HepG2 (cell line): ENCODE results near the gene PLOD3. TPM values are rescaled to one million over a fixed set of nuclear protein-coding genes. Genes with fewer than 3 reads are reported as not detected.

Source experiments
- ATAC-seq: fragments of 200-7000 bp; cut with Tn5 transposase; 3 replicates; pipeline ENCODE4 v1.9.1; 2020; ENCODE audit warnings: mild to moderate bottlenecking, moderate library complexity
- BruUV-seq: library from RNA; stranded (reverse); fragments of 400-500 nt; replicated peaks from 2 replicates; lab custom pipeline; 2021; lab: Mats Ljungman, UMichigan
- CTCF ChIA-PET: fragments of 300-600 bp; formaldehyde crosslinking; extraction: SDS; loops from one replicate; lab custom pipeline; 2021; ENCODE audit warnings: low total read pairs, inconsistent platforms, low intra/inter-chr PET ratio; lab: Yijun Ruan, JAX
- POLR2A ChIA-PET: fragments of 350-600 bp; sonication (Branson Sonifier 250); formaldehyde crosslinking; loops from one replicate; lab custom pipeline; 2020; ENCODE audit warnings: antibody characterized with exemption, inconsistent platforms; lab: Yijun Ruan, JAX
- DNase-seq: peaks from one replicate; pipeline ENCODE4 v3.0.0-alpha.2; 2015; ENCODE audit warnings: low spot score
- FAIRE-seq: peaks from 3 replicates; lab custom pipeline; 2011; peaks lifted over from hg19 to GRCh38; lab: Jason Lieb, UNC
- H2AFZ ChIP-seq: one replicate; pipeline ENCODE4 v1.6.1; 2011; ENCODE audit warnings: low read length, inconsistent platforms
- H3K27ac ChIP-seq: fragments of 300-600 bp; 3 replicates; pipeline ENCODE4 v1.8.0; 2011; ENCODE audit warnings: mixed run types, mild to moderate bottlenecking, mixed read lengths, low read length, inconsistent platforms; ENCODE audit not compliant: insufficient read depth; ENCODE audit errors: extremely low read length
- H3K27me3 ChIP-seq, 2 experiments: fragments of 200-600 bp in 1 of 2; 2 replicates in 1 of 2; 3 replicates in 1 of 2; pipeline versions ENCODE4 v1.6.0 to v1.8.0; 2011; ENCODE audit warnings: low read length in 2 of 2, mild to moderate bottlenecking in 2 of 2, moderate library complexity in 2 of 2, inconsistent platforms in 1 of 2; ENCODE audit not compliant: insufficient read depth in 2 of 2, control insufficient read depth in 1 of 2
- H3K36me3 ChIP-seq, 2 experiments: fragments of 200-600 bp in 1 of 2; replicated peaks in 1 of 2; 2 replicates in 1 of 2; 3 replicates in 1 of 2; pipeline versions ENCODE4 v1.5.1 to v1.8.0; 2011; ENCODE audit warnings: low read length in 2 of 2, inconsistent platforms in 1 of 2; ENCODE audit not compliant: insufficient read depth in 2 of 2, control insufficient read depth in 1 of 2
- H3K4me1 ChIP-seq: 2 replicates; pipeline ENCODE4 v1.5.1; 2012; ENCODE audit warnings: low read length, inconsistent platforms; ENCODE audit not compliant: insufficient read depth
- H3K4me2 ChIP-seq: 2 replicates; pipeline ENCODE4 v1.6.0; 2011; ENCODE audit warnings: low read depth, low read length, inconsistent platforms
- H3K4me3 ChIP-seq, 3 experiments: fragments of 200-600 bp in 1 of 3; sonication (generic), shearing (Covaris generic) in 1 of 3; replicated peaks in 1 of 3; 2 replicates each; pipeline ENCODE4 v1.5.1; 2011 to 2016; ENCODE audit warnings: low read length in 3 of 3, inconsistent platforms in 2 of 3, low read depth in 2 of 3, mild to moderate bottlenecking in 2 of 3, control low read depth in 1 of 3, mixed read lengths in 1 of 3; ENCODE audit not compliant: insufficient read depth in 1 of 3
- H3K79me2 ChIP-seq: one replicate; pipeline ENCODE4 v1.6.1; 2011; ENCODE audit warnings: low read length, inconsistent platforms; ENCODE audit not compliant: insufficient read depth
- H3K9ac ChIP-seq: 2 replicates; pipeline ENCODE4 v1.6.0; 2011; ENCODE audit warnings: mild to moderate bottlenecking, low read depth, low read length, inconsistent platforms; ENCODE audit not compliant: insufficient read depth
- H3K9me3 ChIP-seq: 2 replicates; pipeline ENCODE4 v1.5.1; 2012; ENCODE audit warnings: mild to moderate bottlenecking, low read length
- H4K20me1 ChIP-seq: 2 replicates; pipeline ENCODE4 v1.6.0; 2011; ENCODE audit warnings: inconsistent platforms, mild to moderate bottlenecking, low read length, moderate library complexity; ENCODE audit not compliant: insufficient read depth
- CREM ChIP-seq, 2 experiments: sonication (generic) in 1 of 2; formaldehyde crosslinking in 1 of 2; IDR thresholded peaks; 2 replicates each; pipeline versions ENCODE4 v1.4.0 to v1.6.1; 2016 to 2020; ENCODE audit warnings: antibody characterized with exemption in 1 of 2, mild to moderate bottlenecking in 1 of 2, missing genetic modification reagents in 1 of 2
- MIER2 ChIP-seq: IDR thresholded peaks from 2 replicates; pipeline ENCODE4 v1.6.1; 2016; ENCODE audit warnings: missing biosample characterization, missing genetic modification reagents
- POLR2A ChIP-seq, 2 experiments: IDR thresholded peaks; 2 replicates each; pipeline ENCODE4 v1.6.1; 2011; ENCODE audit warnings: low read depth in 2 of 2, low read length in 2 of 2, mild to moderate bottlenecking in 1 of 2, moderate library complexity in 1 of 2; ENCODE audit not compliant: insufficient read depth in 1 of 2
- RAD21 ChIP-seq: fragments of 450-650 bp; formaldehyde crosslinking; IDR thresholded peaks from 2 replicates; pipeline ENCODE4 v1.5.0; 2020; ENCODE audit warnings: mild to moderate bottlenecking
- STAG1 ChIP-seq: sonication (generic); formaldehyde crosslinking; IDR thresholded peaks from 2 replicates; pipeline ENCODE4 v1.4.0; 2020; ENCODE audit warnings: missing genetic modification reagents
- TAF15 ChIP-seq: fragments of 200-400 bp; formaldehyde crosslinking; IDR thresholded peaks from one replicate; pipeline ENCODE4 v1.6.1; 2018; ENCODE audit warnings: mild to moderate bottlenecking, low read depth, low read length; ENCODE audit not compliant: poor library complexity, severe bottlenecking
- TOE1 ChIP-seq: sonication (generic); formaldehyde crosslinking; IDR thresholded peaks from 2 replicates; pipeline ENCODE4 v1.4.0; 2020; ENCODE audit warnings: mild to moderate bottlenecking, missing genetic modification reagents
- ZBTB25 ChIP-seq: IDR thresholded peaks from 2 replicates; pipeline ENCODE4 v1.6.1; 2018; ENCODE audit warnings: missing genetic modification reagents
- ZBTB33 ChIP-seq: sonication (generic); formaldehyde crosslinking; IDR thresholded peaks from 2 replicates; pipeline ENCODE4 v1.4.0; 2020; ENCODE audit warnings: missing genetic modification reagents
- ZNF121 ChIP-seq: sonication (generic); formaldehyde crosslinking; IDR thresholded peaks from 2 replicates; pipeline ENCODE4 v1.5.0; 2020; ENCODE audit warnings: mild to moderate bottlenecking, missing genetic modification reagents
- ZNF263 ChIP-seq: sonication (generic); formaldehyde crosslinking; IDR thresholded peaks from 2 replicates; pipeline ENCODE4 v1.4.0; 2020; ENCODE audit warnings: missing genetic modification reagents
- ZNF770 ChIP-seq: sonication (generic); formaldehyde crosslinking; IDR thresholded peaks from 2 replicates; pipeline ENCODE4 v1.5.0; 2020; ENCODE audit warnings: mild to moderate bottlenecking, missing genetic modification reagents
- ZNF891 ChIP-seq: sonication (generic); formaldehyde crosslinking; IDR thresholded peaks from 2 replicates; pipeline ENCODE4 v1.5.0; 2020; ENCODE audit warnings: mild to moderate bottlenecking, missing genetic modification reagents
- WGBS: methylation state at CpG from one replicate; pipeline ENCODE4 v1.1.6; 2017; ENCODE audit warnings: low lambda C conversion rate; 5-methylcytosine and 5-hydroxymethylcytosine counted together
- in situ Hi-C: cut with HindIII; loops from 2 replicates; pipeline ENCODE4 v1.10.0; 2017; ENCODE audit warnings: low pct_unique_long_range_greater_than_20kb; ENCODE audit not compliant: extremely low pct_ligation_motif_present
- intact Hi-C: fragments of 100-400 bp; cut with micrococcal nuclease; formaldehyde crosslinking; loops from one replicate; pipeline ENCODE4 v1.10.0; 2022; ENCODE audit not compliant: unreplicated experiment
- polyA plus RNA-seq, 8 experiments: library from polyadenylated mRNA; depleted of rRNA in 3 of 8; stranded (reverse) in 7 of 8; unstranded in 1 of 8; fragments of >200 nt; fragmentation: Illumina TruSeq in 4 of 8; extraction: Trizol in 4 of 8; gene quantifications; 2 replicates each; pipeline versions ENCODE4 v1.2.1 to v1.2.3, GENCODE V29; 2011 to 2016; ENCODE audit warnings: low read depth in 4 of 8, missing spikeins in 1 of 8, mixed read lengths in 1 of 8; ENCODE audit not compliant: insufficient read depth in 1 of 8
- total RNA-seq, 5 experiments: library from RNA; depleted of rRNA; stranded (reverse); fragments of >200 nt; fragmentation: Illumina TruSeq; extraction: Trizol; gene quantifications; 2 replicates each; pipeline ENCODE4 v1.2.3, GENCODE V29; 2016; ENCODE audit warnings: low read depth in 1 of 5

PLOD3 gene
- total and polyA plus RNA-seq, 2 of the 13 experiments (the other 11 are each of a cell fraction or from before 2014, with no cell fraction given) = 65.8 to 67.4 TPM

- ATAC-seq (no peak), DNase-seq (no peak), FAIRE-seq (no peak)
- Histone ChIP-seq H3K4me3 (no peak overlapping the region), H3K4me2 (no peak overlapping the region), H3K79me2 (no peaks in the 10 kb centered on the region), H2AFZ (no peak overlapping the region), H3K9me3 (no peaks in the 10 kb centered on the region), H3K9ac (no peak overlapping the region), H4K20me1 (no peaks in the 10 kb centered on the region), H3K4me1 (peaks cover 63% of the 10 kb centered on the region), H3K27me3 (no peaks in the 10 kb centered on the region), H3K27ac (no peak overlapping the region), H3K36me3 (peaks cover 0 to 11% of the 10 kb centered on the region in 2 experiments; a peak in 3 of 5 replicates)
- ChIA-PET POLR2A (interaction anchor here (0.8 to 3.2 kb wide), 4 partner anchors 9 to 34 kb away, joined by 4 to 33 read pairs (median 10); partner anchors contain the start of genes FIS1, PLOD3 and ZNHIT1), CTCF (interaction anchor here (1.3 kb wide), 1 partner anchor 8 kb away, joined by 4 read pairs; no protein-coding TSS in a partner anchor)
- 74% methylated on average over 6 of the region's 9 CpGs for WGBS
- in situ Hi-C loops (no loop called here), intact Hi-C loops (no loop called here)
- TF ChIP-seq ZNF263 (CRISPR knock-in tag) = peak; percentile 69
- TF ChIP-seq ZBTB25 (CRISPR knock-in tag) = no peak
- BruUV-seq = no TSS peak
Measured at GRCh38 chr7:101235522-101235921, 18.1 kb upstream of the PLOD3 start.

- H4K20me1 ChIP-seq = no peaks in the 10 kb centered on the region
- H3K9ac ChIP-seq = no peak overlapping the region
- BruUV-seq = no TSS peak
- H3K9me3 ChIP-seq = no peaks in the 10 kb centered on the region
- ChIA-PET POLR2A (interaction anchor here (0.8 to 3.0 kb wide), 3 partner anchors 9 to 33 kb away, joined by 4 to 11 read pairs (median 8); partner anchors contain the start of genes FIS1, PLOD3 and ZNHIT1), CTCF (interaction anchor here (1.3 kb wide), 1 partner anchor 9 kb away, joined by 4 read pairs; no protein-coding TSS in a partner anchor)
- H3K4me3 ChIP-seq = no peak overlapping the region
- H3K36me3 ChIP-seq = peaks cover 0 to 6% of the 10 kb centered on the region in 2 experiments; a peak in 3 of 5 replicates
- no peak overlapping the region for H2AFZ ChIP-seq
- peaks cover 65% of the 10 kb centered on the region for H3K4me1 ChIP-seq
- no peak overlapping the region for H3K27ac ChIP-seq
- DNase-seq (peak; percentile 29), ATAC-seq (peak; percentile 12), FAIRE-seq (peak; percentile 8)
- WGBS = 86% methylated on average over 9 of the region's 11 CpGs
- H3K79me2 ChIP-seq = no peaks in the 10 kb centered on the region
- intact Hi-C loops (no loop called here), in situ Hi-C loops (no loop called here)
- no peak overlapping the region for H3K4me2 ChIP-seq
- H3K27me3 ChIP-seq = no peaks in the 10 kb centered on the region
- TF ChIP-seq CREM (IDR thresholded peaks at IDR 0.05) = no peak
- no peak for TF ChIP-seq CREM (CRISPR knock-in tag; IDR thresholded peaks at IDR 0.05)
- peak; percentile 67 for TF ChIP-seq ZBTB33 (CRISPR knock-in tag)
- TF ChIP-seq TOE1 = no peak
- TF ChIP-seq ZNF891 (CRISPR knock-in tag) = 0 out of 2 replicates have a peak, but pooled peaks have one; percentile 32
- TF ChIP-seq MIER2 = no peak
- TF ChIP-seq TAF15 = no peak
- TF ChIP-seq ZNF121 (CRISPR knock-in tag) = peak; percentile 61; the same call in 1 of the 2 replicates
- peak; percentile 41 for TF ChIP-seq STAG1 (CRISPR knock-in tag)
- TF ChIP-seq ZNF770 = peak; percentile 63
- 0 out of 4 replicates have a peak, but pooled peaks of 1 of the 2 experiments have one; percentile 42 for TF ChIP-seq POLR2A (IDR thresholded peaks at IDR 0.05; ENCODE audit: insufficient read depth in 1 of 2, low read depth in 2 of 2, low read length in 2 of 2)
- TF ChIP-seq RAD21 = peak; percentile 62
Measured at GRCh38 chr7:101235050-101235449, 17.7 kb upstream of the PLOD3 start.
